HEK293 (cell line): ENCODE data around the gene EMC9.

Experiments
- GLIS2 ChIP-seq: fragments of 450-650 bp; formaldehyde crosslinking; IDR thresholded peaks from 2 replicates; pipeline ENCODE4 v1.5.1; 2016; ENCODE audit warnings: missing biosample characterization, missing genetic modification characterization
- HOXD13 ChIP-seq: sonication (generic); formaldehyde crosslinking; IDR thresholded peaks from 2 replicates; pipeline ENCODE4 v1.8.0; 2022; ENCODE audit warnings: missing genetic modification reagents, borderline replicate concordance
- IKZF3 ChIP-seq: fragments of 450-650 bp; IDR thresholded peaks from 2 replicates; pipeline ENCODE4 v1.5.0; 2018; ENCODE audit warnings: missing biosample characterization, mild to moderate bottlenecking, missing genetic modification characterization, moderate library complexity
- YY1 ChIP-seq: fragments of 450-650 bp; formaldehyde crosslinking; IDR thresholded peaks from 2 replicates; pipeline ENCODE4 v1.5.1; 2018; ENCODE audit warnings: missing biosample characterization, missing genetic modification characterization
- YY2 ChIP-seq: fragments of 450-650 bp; formaldehyde crosslinking; IDR thresholded peaks from 2 replicates; pipeline ENCODE4 v1.5.1; 2016; ENCODE audit warnings: missing biosample characterization, missing genetic modification characterization
- ZBTB48 ChIP-seq: fragments of 450-650 bp; formaldehyde crosslinking; IDR thresholded peaks from 2 replicates; pipeline ENCODE4 v1.5.1; 2016; ENCODE audit warnings: missing biosample characterization, missing genetic modification characterization
- ZBTB7A ChIP-seq: fragments of 450-650 bp; formaldehyde crosslinking; IDR thresholded peaks from 2 replicates; pipeline ENCODE4 v1.5.1; 2016; ENCODE audit warnings: low read depth, missing biosample characterization, missing genetic modification characterization
- ZFP41 ChIP-seq: fragments of 450-650 bp; formaldehyde crosslinking; IDR thresholded peaks from 2 replicates; pipeline ENCODE4 v1.5.1; 2016; ENCODE audit warnings: missing biosample characterization, missing genetic modification characterization, borderline replicate concordance
- ZNF146 ChIP-seq: fragments of 450-650 bp; formaldehyde crosslinking; IDR thresholded peaks from 2 replicates; pipeline ENCODE4 v1.5.1; 2016; ENCODE audit warnings: missing biosample characterization, missing genetic modification characterization
- ZNF2 ChIP-seq: fragments of 450-650 bp; formaldehyde crosslinking; IDR thresholded peaks from 2 replicates; pipeline ENCODE4 v1.5.1; 2016; ENCODE audit warnings: missing biosample characterization, missing genetic modification characterization
- ZNF223 ChIP-seq: fragments of 450-650 bp; formaldehyde crosslinking; IDR thresholded peaks from 2 replicates; pipeline ENCODE4 v1.5.1; 2016; ENCODE audit warnings: missing biosample characterization, missing genetic modification characterization
- ZNF426 ChIP-seq: fragments of 450-650 bp; formaldehyde crosslinking; IDR thresholded peaks from 2 replicates; pipeline ENCODE4 v1.5.1; 2017; ENCODE audit warnings: missing biosample characterization, missing genetic modification characterization, mild to moderate bottlenecking, inconsistent platforms, moderate library complexity
- ZNF530 ChIP-seq: fragments of 450-650 bp; formaldehyde crosslinking; IDR thresholded peaks from 2 replicates; pipeline ENCODE4 v1.5.1; 2016; ENCODE audit warnings: low read depth, missing biosample characterization, missing genetic modification characterization
- ZNF623 ChIP-seq: fragments of 450-650 bp; formaldehyde crosslinking; IDR thresholded peaks from 2 replicates; pipeline ENCODE4 v1.5.1; 2016; ENCODE audit warnings: missing biosample characterization, missing genetic modification characterization
- ZNF76 ChIP-seq: fragments of 450-650 bp; formaldehyde crosslinking; IDR thresholded peaks from 2 replicates; pipeline ENCODE4; 2016; ENCODE audit warnings: low read depth, missing biosample characterization, missing genetic modification characterization, borderline replicate concordance
- ZNF777 ChIP-seq: fragments of 450-650 bp; formaldehyde crosslinking; IDR thresholded peaks from 2 replicates; pipeline ENCODE4 v1.5.1; 2017; ENCODE audit warnings: missing biosample characterization, missing genetic modification characterization, borderline replicate concordance
- TF ChIP-seq, protein P1 (sequence below): fragments of 450-650 bp; formaldehyde crosslinking; IDR thresholded peaks from 2 replicates; pipeline ENCODE4 v1.5.0; 2017; ENCODE audit warnings: missing biosample characterization, missing genetic modification characterization, borderline replicate concordance
- TF ChIP-seq, protein P2 (sequence below): fragments of 450-650 bp; formaldehyde crosslinking; conservative IDR thresholded peaks from 2 replicates; pipeline ENCODE4 v1.5.1; 2016; ENCODE audit warnings: low read depth, missing biosample characterization, missing genetic modification characterization
- TF ChIP-seq, protein P3 (sequence below): fragments of 450-650 bp; IDR thresholded peaks from 2 replicates; pipeline ENCODE4 v1.5.1; 2018; ENCODE audit warnings: missing biosample characterization, missing genetic modification characterization
- TF ChIP-seq, protein P4 (sequence below): fragments of 450-650 bp; formaldehyde crosslinking; IDR thresholded peaks from 2 replicates; pipeline ENCODE4 v1.5.1; 2016; ENCODE audit warnings: missing biosample characterization, missing genetic modification characterization, borderline replicate concordance
- TF ChIP-seq, protein P5 (sequence below): fragments of 450-650 bp; formaldehyde crosslinking; IDR thresholded peaks from 2 replicates; pipeline ENCODE4 v1.5.1; 2016; ENCODE audit warnings: missing biosample characterization, missing genetic modification characterization

EMC9 gene

DNA sequence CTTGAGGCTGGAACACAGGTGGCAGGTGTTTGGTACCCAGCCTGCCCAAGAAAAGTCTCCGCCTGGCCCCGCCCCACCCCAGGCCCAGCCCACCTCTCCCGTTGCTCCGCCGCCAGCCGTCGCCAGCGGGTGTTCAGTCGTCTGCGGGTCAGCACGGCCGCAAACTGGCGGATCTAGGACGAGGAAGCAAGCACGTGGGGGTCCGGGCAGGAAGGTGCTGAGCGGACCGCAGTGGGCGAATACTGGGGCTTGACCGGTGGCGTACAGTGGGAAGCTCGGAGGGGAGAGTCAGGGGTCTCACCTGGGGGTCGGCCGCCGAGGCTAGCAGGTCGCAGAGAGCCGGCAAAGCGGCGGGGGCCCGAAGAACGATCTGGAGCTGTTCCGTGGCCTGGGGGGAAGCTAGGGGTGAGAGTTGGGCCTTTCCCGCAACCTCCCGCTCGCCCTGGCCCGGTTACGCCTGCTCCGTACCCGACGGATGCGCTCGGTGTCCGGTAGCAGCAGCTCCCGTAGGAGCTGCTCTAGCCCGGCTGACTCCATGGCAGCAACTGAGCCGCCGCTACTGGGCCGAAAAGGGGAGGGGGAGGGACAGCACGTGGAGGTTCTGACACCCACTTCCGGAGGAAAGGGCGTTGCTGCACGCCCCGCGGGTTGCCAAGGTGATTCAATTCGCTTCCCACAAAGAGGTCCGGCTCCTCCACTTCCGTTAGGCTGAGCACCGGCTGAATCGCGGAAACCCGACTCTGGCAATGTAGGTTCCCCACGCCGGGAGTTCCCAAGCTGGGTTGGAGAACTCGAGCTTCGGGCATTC, 47.1 kb upstream of the EMC9 start, which contains the start of gene IPO4 (continued):
- TF ChIP-seq, protein P1, sequence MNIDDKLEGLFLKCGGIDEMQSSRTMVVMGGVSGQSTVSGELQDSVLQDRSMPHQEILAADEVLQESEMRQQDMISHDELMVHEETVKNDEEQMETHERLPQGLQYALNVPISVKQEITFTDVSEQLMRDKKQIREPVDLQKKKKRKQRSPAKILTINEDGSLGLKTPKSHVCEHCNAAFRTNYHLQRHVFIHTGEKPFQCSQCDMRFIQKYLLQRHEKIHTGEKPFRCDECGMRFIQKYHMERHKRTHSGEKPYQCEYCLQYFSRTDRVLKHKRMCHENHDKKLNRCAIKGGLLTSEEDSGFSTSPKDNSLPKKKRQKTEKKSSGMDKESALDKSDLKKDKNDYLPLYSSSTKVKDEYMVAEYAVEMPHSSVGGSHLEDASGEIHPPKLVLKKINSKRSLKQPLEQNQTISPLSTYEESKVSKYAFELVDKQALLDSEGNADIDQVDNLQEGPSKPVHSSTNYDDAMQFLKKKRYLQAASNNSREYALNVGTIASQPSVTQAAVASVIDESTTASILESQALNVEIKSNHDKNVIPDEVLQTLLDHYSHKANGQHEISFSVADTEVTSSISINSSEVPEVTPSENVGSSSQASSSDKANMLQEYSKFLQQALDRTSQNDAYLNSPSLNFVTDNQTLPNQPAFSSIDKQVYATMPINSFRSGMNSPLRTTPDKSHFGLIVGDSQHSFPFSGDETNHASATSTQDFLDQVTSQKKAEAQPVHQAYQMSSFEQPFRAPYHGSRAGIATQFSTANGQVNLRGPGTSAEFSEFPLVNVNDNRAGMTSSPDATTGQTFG (tag by site-specific recombination): peak; percentile 92; the same call in 1 of the 2 replicates
- TF ChIP-seq, protein P2, sequence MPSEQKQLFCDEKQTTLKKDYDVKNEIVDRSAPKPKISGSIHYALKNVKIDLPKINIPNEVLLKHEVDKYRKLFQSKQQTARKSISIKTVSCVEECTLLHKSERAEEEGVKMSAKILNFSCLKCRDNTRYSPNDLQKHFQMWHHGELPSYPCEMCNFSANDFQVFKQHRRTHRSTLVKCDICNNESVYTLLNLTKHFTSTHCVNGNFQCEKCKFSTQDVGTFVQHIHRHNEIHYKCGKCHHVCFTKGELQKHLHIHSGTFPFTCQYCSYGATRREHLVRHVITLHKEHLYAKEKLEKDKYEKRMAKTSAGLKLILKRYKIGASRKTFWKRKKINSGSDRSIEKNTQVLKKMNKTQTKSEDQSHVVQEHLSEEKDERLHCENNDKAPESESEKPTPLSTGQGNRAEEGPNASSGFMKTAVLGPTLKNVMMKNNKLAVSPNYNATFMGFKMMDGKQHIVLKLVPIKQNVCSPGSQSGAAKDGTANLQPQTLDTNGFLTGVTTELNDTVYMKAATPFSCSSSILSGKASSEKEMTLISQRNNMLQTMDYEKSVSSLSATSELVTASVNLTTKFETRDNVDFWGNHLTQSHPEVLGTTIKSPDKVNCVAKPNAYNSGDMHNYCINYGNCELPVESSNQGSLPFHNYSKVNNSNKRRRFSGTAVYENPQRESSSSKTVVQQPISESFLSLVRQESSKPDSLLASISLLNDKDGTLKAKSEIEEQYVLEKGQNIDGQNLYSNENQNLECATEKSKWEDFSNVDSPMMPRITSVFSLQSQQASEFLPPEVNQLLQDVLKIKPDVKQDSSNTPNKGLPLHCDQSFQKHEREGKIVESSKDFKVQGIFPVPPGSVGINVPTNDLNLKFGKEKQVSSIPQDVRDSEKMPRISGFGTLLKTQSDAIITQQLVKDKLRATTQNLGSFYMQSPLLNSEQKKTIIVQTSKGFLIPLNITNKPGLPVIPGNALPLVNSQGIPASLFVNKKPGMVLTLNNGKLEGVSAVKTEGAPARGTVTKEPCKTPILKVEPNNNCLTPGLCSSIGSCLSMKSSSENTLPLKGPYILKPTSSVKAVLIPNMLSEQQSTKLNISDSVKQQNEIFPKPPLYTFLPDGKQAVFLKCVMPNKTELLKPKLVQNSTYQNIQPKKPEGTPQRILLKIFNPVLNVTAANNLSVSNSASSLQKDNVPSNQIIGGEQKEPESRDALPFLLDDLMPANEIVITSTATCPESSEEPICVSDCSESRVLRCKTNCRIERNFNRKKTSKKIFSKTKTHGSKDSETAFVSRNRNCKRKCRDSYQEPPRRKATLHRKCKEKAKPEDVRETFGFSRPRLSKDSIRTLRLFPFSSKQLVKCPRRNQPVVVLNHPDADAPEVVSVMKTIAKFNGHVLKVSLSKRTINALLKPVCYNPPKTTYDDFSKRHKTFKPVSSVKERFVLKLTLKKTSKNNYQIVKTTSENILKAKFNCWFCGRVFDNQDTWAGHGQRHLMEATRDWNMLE (tag by site-specific recombination): peak; percentile 93
- TF ChIP-seq, protein P3, sequence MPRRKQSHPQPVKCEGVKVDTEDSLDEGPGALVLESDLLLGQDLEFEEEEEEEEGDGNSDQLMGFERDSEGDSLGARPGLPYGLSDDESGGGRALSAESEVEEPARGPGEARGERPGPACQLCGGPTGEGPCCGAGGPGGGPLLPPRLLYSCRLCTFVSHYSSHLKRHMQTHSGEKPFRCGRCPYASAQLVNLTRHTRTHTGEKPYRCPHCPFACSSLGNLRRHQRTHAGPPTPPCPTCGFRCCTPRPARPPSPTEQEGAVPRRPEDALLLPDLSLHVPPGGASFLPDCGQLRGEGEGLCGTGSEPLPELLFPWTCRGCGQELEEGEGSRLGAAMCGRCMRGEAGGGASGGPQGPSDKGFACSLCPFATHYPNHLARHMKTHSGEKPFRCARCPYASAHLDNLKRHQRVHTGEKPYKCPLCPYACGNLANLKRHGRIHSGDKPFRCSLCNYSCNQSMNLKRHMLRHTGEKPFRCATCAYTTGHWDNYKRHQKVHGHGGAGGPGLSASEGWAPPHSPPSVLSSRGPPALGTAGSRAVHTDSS: peak; percentile 63
- TF ChIP-seq ZFP41 (tag by site-specific recombination) (no peak), ZNF530 (no peak), IKZF3 (tag by site-specific recombination) (0 out of 2 replicates have a peak, but pooled peaks have one; percentile 33), ZBTB7A (tag by site-specific recombination) (0 out of 2 replicates have a peak, but pooled peaks have one; percentile 17), YY1 (tag by site-specific recombination) (peak; percentile 71; the same call in 1 of the 2 replicates), ZNF76 (peak; percentile 84), ZNF2 (peak; percentile 91), ZBTB48 (tag by site-specific recombination) (peak; percentile 45; the same call in 1 of the 2 replicates), ZNF223 (tag by site-specific recombination) (no peak), YY2 (0 out of 2 replicates have a peak, but pooled peaks have one; percentile 60), ZNF146 (tag by site-specific recombination) (peak; percentile 88), ZNF426 (tag by site-specific recombination) (no peak), ZNF777 (tag by site-specific recombination) (no peak), HOXD13 (CRISPR knock-in tag) (0 out of 2 replicates have a peak, but pooled peaks have one; percentile 43), GLIS2 (tag by site-specific recombination) (peak; percentile 81), ZNF623 (tag by site-specific recombination) (peak; percentile 40; the same call in 1 of the 2 replicates)
- TF ChIP-seq, protein P4, sequence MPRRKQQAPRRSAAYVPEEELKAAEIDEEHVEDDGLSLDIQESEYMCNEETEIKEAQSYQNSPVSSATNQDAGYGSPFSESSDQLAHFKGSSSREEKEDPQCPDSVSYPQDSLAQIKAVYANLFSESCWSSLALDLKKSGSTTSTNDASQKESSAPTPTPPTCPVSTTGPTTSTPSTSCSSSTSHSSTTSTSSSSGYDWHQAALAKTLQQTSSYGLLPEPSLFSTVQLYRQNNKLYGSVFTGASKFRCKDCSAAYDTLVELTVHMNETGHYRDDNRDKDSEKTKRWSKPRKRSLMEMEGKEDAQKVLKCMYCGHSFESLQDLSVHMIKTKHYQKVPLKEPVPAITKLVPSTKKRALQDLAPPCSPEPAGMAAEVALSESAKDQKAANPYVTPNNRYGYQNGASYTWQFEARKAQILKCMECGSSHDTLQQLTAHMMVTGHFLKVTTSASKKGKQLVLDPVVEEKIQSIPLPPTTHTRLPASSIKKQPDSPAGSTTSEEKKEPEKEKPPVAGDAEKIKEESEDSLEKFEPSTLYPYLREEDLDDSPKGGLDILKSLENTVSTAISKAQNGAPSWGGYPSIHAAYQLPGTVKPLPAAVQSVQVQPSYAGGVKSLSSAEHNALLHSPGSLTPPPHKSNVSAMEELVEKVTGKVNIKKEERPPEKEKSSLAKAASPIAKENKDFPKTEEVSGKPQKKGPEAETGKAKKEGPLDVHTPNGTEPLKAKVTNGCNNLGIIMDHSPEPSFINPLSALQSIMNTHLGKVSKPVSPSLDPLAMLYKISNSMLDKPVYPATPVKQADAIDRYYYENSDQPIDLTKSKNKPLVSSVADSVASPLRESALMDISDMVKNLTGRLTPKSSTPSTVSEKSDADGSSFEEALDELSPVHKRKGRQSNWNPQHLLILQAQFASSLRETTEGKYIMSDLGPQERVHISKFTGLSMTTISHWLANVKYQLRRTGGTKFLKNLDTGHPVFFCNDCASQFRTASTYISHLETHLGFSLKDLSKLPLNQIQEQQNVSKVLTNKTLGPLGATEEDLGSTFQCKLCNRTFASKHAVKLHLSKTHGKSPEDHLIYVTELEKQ (tag by site-specific recombination): peak; percentile 84
- TF ChIP-seq, protein P5, sequence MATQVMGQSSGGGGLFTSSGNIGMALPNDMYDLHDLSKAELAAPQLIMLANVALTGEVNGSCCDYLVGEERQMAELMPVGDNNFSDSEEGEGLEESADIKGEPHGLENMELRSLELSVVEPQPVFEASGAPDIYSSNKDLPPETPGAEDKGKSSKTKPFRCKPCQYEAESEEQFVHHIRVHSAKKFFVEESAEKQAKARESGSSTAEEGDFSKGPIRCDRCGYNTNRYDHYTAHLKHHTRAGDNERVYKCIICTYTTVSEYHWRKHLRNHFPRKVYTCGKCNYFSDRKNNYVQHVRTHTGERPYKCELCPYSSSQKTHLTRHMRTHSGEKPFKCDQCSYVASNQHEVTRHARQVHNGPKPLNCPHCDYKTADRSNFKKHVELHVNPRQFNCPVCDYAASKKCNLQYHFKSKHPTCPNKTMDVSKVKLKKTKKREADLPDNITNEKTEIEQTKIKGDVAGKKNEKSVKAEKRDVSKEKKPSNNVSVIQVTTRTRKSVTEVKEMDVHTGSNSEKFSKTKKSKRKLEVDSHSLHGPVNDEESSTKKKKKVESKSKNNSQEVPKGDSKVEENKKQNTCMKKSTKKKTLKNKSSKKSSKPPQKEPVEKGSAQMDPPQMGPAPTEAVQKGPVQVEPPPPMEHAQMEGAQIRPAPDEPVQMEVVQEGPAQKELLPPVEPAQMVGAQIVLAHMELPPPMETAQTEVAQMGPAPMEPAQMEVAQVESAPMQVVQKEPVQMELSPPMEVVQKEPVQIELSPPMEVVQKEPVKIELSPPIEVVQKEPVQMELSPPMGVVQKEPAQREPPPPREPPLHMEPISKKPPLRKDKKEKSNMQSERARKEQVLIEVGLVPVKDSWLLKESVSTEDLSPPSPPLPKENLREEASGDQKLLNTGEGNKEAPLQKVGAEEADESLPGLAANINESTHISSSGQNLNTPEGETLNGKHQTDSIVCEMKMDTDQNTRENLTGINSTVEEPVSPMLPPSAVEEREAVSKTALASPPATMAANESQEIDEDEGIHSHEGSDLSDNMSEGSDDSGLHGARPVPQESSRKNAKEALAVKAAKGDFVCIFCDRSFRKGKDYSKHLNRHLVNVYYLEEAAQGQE (tag by site-specific recombination): peak; percentile 68
